HCT116 (cell line): ENCODE data around the gene SORCS2. TPM values are rescaled to one million over a fixed set of nuclear protein-coding genes. Genes with fewer than 3 reads are reported as not detected.

Experiments used
- ATAC-seq: fragments of 200-7000 bp; cut with Tn5 transposase; 2 replicates; pipeline ENCODE4 v1.9.1; 2020; ENCODE audit warnings: mild to moderate bottlenecking, moderate library complexity
- BruUV-seq: library from RNA; stranded (reverse); fragments of 400-500 nt; replicated peaks from 2 replicates; lab custom pipeline; 2021; lab: Mats Ljungman, UMichigan
- CTCF ChIA-PET: fragments of 300-600 bp; sonication (Branson Sonifier 250); formaldehyde crosslinking; loops from one replicate; lab custom pipeline; 2021; ENCODE audit warnings: antibody characterized with exemption; lab: Charles Lee
- POLR2A ChIA-PET: fragments of 300-600, 350-600 bp; sonication (Branson Sonifier 250); formaldehyde crosslinking; loops from one replicate; lab custom pipeline; 2021; ENCODE audit warnings: antibody characterized with exemption; lab: Charles Lee
- RAD21 ChIA-PET, 2 experiments: fragments of 300-600 bp; sonication (Branson Sonifier 250); formaldehyde crosslinking; loops; one replicate each; lab custom pipeline; 2023; ENCODE audit warnings: low total read pairs in 2 of 2; ENCODE audit not compliant: uncharacterized antibody in 2 of 2, unreplicated experiment in 2 of 2, low non-redundant PET in 1 of 2; lab: Charles Lee
- DNase-seq: peaks from one replicate; pipeline ENCODE4 v3.0.0-alpha.2; 2010; ENCODE audit warnings: low read depth, low spot score
- H2AFZ ChIP-seq: fragments of 200-600 bp; shearing (Covaris generic), sonication (generic); 2 replicates; pipeline ENCODE4 v1.6.1; 2017; ENCODE audit warnings: low read depth, mixed run types, mixed read lengths, antibody characterized with exemption, low read length; ENCODE audit not compliant: poor library complexity, severe bottlenecking
- H3K27ac ChIP-seq: 2 replicates; pipeline ENCODE4 v1.5.1; 2012; ENCODE audit warnings: low read depth, low read length
- H3K27me3 ChIP-seq: fragments of 200-600 bp; sonication (generic); 2 replicates; pipeline ENCODE4 v1.6.1; 2016; ENCODE audit warnings: mixed run types, low read length, mixed read lengths; ENCODE audit not compliant: insufficient read depth
- H3K36me3 ChIP-seq, 2 experiments: fragments of 200-500 bp in 1 of 2; fragments of 200-600 bp in 1 of 2; sonication (Bioruptor generic) in 1 of 2; sonication (generic) in 1 of 2; 2 replicates each; pipeline versions ENCODE4 v1.5.1 to v1.6.1; 2014 to 2016; ENCODE audit warnings: low read length in 2 of 2, inconsistent platforms in 1 of 2, mixed read lengths in 1 of 2, mixed run types in 1 of 2; ENCODE audit not compliant: insufficient read depth in 2 of 2, control insufficient read depth in 1 of 2
- H3K4me1 ChIP-seq, 2 experiments: fragments of 200-600 bp in 1 of 2; sonication (generic) in 1 of 2; 2 replicates each; pipeline versions ENCODE4 v1.5.1 to v1.6.1; 2012 to 2017; ENCODE audit warnings: low read length in 2 of 2, inconsistent platforms in 1 of 2, mild to moderate bottlenecking in 1 of 2, mixed read lengths in 1 of 2, mixed run types in 1 of 2, moderate library complexity in 1 of 2; ENCODE audit not compliant: insufficient read depth in 2 of 2, control insufficient read depth in 1 of 2
- H3K4me2 ChIP-seq: fragments of 200-600 bp; sonication (generic); 2 replicates; pipeline ENCODE4 v1.6.1; 2017; ENCODE audit warnings: mixed run types, low read length, mixed read lengths
- H3K4me3 ChIP-seq, 2 experiments: fragments of 200-600 bp in 1 of 2; sonication (generic) in 1 of 2; replicated peaks in 1 of 2; 2 replicates each; pipeline ENCODE4 v1.5.1; 2011 to 2016; ENCODE audit warnings: low read length in 2 of 2, control low read depth in 1 of 2, low read depth in 1 of 2, mild to moderate bottlenecking in 1 of 2, mixed read lengths in 1 of 2, mixed run types in 1 of 2
- H3K79me2 ChIP-seq: fragments of 200-600 bp; sonication (generic); 2 replicates; pipeline ENCODE4 v1.6.1; 2017; ENCODE audit warnings: mild to moderate bottlenecking, mixed run types, low read length, moderate library complexity, mixed read lengths; ENCODE audit not compliant: insufficient read depth
- H3K9ac ChIP-seq: fragments of 200-600 bp; sonication (generic); 2 replicates; pipeline ENCODE4 v1.6.1; 2016; ENCODE audit warnings: low read length, mixed read lengths
- H3K9me2 ChIP-seq: fragments of 200-600 bp; sonication (generic), shearing (Covaris generic); 2 replicates; pipeline ENCODE4 v1.6.1; 2017; ENCODE audit warnings: mixed run types, mild to moderate bottlenecking, moderate library complexity; ENCODE audit not compliant: insufficient read depth
- H3K9me3 ChIP-seq, 2 experiments: fragments of 200-500 bp in 1 of 2; fragments of 200-600 bp in 1 of 2; sonication (Bioruptor generic) in 1 of 2; sonication (generic) in 1 of 2; 2 replicates each; pipeline ENCODE4 v1.6.1; 2014 to 2017; ENCODE audit warnings: low read length in 2 of 2, mixed read lengths in 2 of 2, inconsistent platforms in 1 of 2, low read depth in 1 of 2, mild to moderate bottlenecking in 1 of 2, mixed run types in 1 of 2, moderate library complexity in 1 of 2; ENCODE audit not compliant: control insufficient read depth in 1 of 2, insufficient read depth in 1 of 2
- H4K20me1 ChIP-seq: fragments of 200-600 bp; sonication (generic), shearing (Covaris generic); 2 replicates; pipeline ENCODE4 v1.6.1; 2017; ENCODE audit warnings: mixed run types, mild to moderate bottlenecking, moderate library complexity; ENCODE audit not compliant: insufficient read depth
- ATF3 ChIP-seq: IDR thresholded peaks from 2 replicates; pipeline ENCODE4 v1.6.1; 2012
- CEBPB ChIP-seq: IDR thresholded peaks from 2 replicates; pipeline ENCODE4 v1.6.1; 2012; ENCODE audit warnings: low read depth
- CTCF ChIP-seq, 3 experiments: fragments of 200-600 bp in 1 of 3; sonication (generic) in 1 of 3; IDR thresholded peaks in 2 of 3; conservative IDR thresholded peaks in 1 of 3; 2 replicates each; pipeline ENCODE4 v1.5.1; 2012 to 2017; ENCODE audit warnings: low read depth in 2 of 3, low read length in 2 of 3, antibody characterized with exemption in 1 of 3, borderline replicate concordance in 1 of 3, control low read depth in 1 of 3, mild to moderate bottlenecking in 1 of 3, mixed read lengths in 1 of 3, mixed run types in 1 of 3, moderate library complexity in 1 of 3; ENCODE audit not compliant: insufficient read depth in 1 of 3
- EGR1 ChIP-seq: IDR thresholded peaks from 2 replicates; pipeline ENCODE4 v1.6.1; 2012; ENCODE audit warnings: low read depth
- ELF1 ChIP-seq: IDR thresholded peaks from 2 replicates; pipeline ENCODE4 v1.6.1; 2012; ENCODE audit warnings: low read depth, borderline replicate concordance
- JUND ChIP-seq: IDR thresholded peaks from 2 replicates; pipeline ENCODE4 v1.6.1; 2012
- POLR2A ChIP-seq: IDR thresholded peaks from 2 replicates; pipeline ENCODE4 v1.7.0; 2011; ENCODE audit warnings: borderline replicate concordance; ENCODE audit not compliant: insufficient read depth, insufficient read length; ENCODE audit errors: extremely low read depth
- RAD21 ChIP-seq: IDR thresholded peaks from 2 replicates; pipeline ENCODE4 v1.6.1; 2012; ENCODE audit warnings: low read depth, mild to moderate bottlenecking
- SIN3A ChIP-seq: IDR thresholded peaks from 2 replicates; pipeline ENCODE4 v1.6.1; 2012; ENCODE audit warnings: low read depth
- TCF7L2 ChIP-seq: IDR thresholded peaks from 2 replicates; pipeline ENCODE4 v1.7.0; 2011; ENCODE audit warnings: borderline replicate concordance, inconsistent platforms; ENCODE audit not compliant: insufficient read depth, insufficient read length; ENCODE audit errors: extremely low read depth
- intact Hi-C: fragments of 100-400 bp; cut with micrococcal nuclease; formaldehyde crosslinking; loops from 2 replicates; pipeline ENCODE4 v1.10.0; 2022
- total RNA-seq: library from RNA; stranded (reverse); gene quantifications from one replicate; pipeline ENCODE4 v1.2.1, GENCODE V29; 2021; ENCODE audit not compliant: unreplicated experiment

Gene SORCS2
- total RNA-seq, 1 experiment from 2014 or later, result 0.37 TPM

- H3K4me1 ChIP-seq, result no peaks in the 10 kb centered on the region
- H3K36me3 ChIP-seq, result no peaks in the 10 kb centered on the region
- H3K9me2 ChIP-seq, result no peaks in the 10 kb centered on the region
- H3K27me3 ChIP-seq, result no peaks in the 10 kb centered on the region
- no peaks in the 10 kb centered on the region for H4K20me1 ChIP-seq
- no peak overlapping the region for H3K4me2 ChIP-seq
- DNase-seq (no peak), ATAC-seq (no peak)
- no peak for TF ChIP-seq JUND
- TF ChIP-seq TCF7L2, result no peak
- no peak for TF ChIP-seq CTCF (IDR thresholded peaks at IDR 0.05 in 2 of 3, conservative IDR thresholded peaks at IDR 0.05 in 1 of 3; ENCODE audit: borderline replicate concordance in 1 of 3, insufficient read depth in 1 of 3, low read depth in 2 of 3, low read length in 2 of 3)
- TF ChIP-seq ATF3, result no peak
- no peak for TF ChIP-seq RAD21
- TF ChIP-seq SIN3A, result no peak
- TF ChIP-seq CEBPB, result no peak
- no peak for TF ChIP-seq ELF1
- TF ChIP-seq EGR1, result no peak
- no peak for TF ChIP-seq POLR2A
- no peak overlapping the region for H3K4me3 ChIP-seq
- RAD21 ChIA-PET, result no interaction called here
- no TSS peak for BruUV-seq
- no peak overlapping the region for H3K27ac ChIP-seq
- H3K9ac ChIP-seq, result no peak overlapping the region
- no peaks in the 10 kb centered on the region for H3K9me3 ChIP-seq
- H3K79me2 ChIP-seq, result no peaks in the 10 kb centered on the region
- intact Hi-C loops, result no loop called here
- no peak overlapping the region for H2AFZ ChIP-seq
- CTCF ChIA-PET, result no interaction called here
- POLR2A ChIA-PET, result no interaction called here
Measured at GRCh38 chr4:7733801-7734650, 541.7 kb downstream of the SORCS2 start.
